T-helper 22 cell (primary cell): Measurements from ENCODE around the gene ZYX.
"Not testable (repeated sequence)": the region's sequence is repeated elsewhere in the genome, so short reads cannot be mapped to it uniquely, and the experiment has no call there.

Source experiments
- DNase-seq: peaks from one replicate; pipeline ENCODE4 v3.0.0-alpha.2; 2020; ENCODE audit warnings: low read depth

The ZYX gene

GRCh38 chr7:143417734-143418383 is 36.7 kb downstream of the ZYX start:
- no peak for DNase-seq

- no peak for DNase-seq
Observed at GRCh38 chr7:143418681-143419458, 37.7 kb downstream of the ZYX start.

- DNase-seq, result no peak
Observed at GRCh38 chr7:143419880-143420279, 38.7 kb downstream of the ZYX start.

GRCh38 chr7:143420624-143421023 is 39.5 kb downstream of the ZYX start:
- DNase-seq, result not testable (repeated sequence)

GRCh38 chr7:143422033-143422432 is 40.9 kb downstream of the ZYX start:
- DNase-seq, result no peak

GRCh38 chr7:143424476-143424875 is 43.3 kb downstream of the ZYX start:
- DNase-seq, result not testable (repeated sequence)

GRCh38 chr7:143426479-143427142 is 45.5 kb downstream of the ZYX start:
- no peak for DNase-seq

- no peak for DNase-seq
Observed at GRCh38 chr7:143429770-143430698, 48.9 kb downstream of the ZYX start.

GRCh38 chr7:143431109-143431508 is 50.0 kb downstream of the ZYX start:
- no peak for DNase-seq

GRCh38 chr7:143433759-143434158 is 52.6 kb downstream of the ZYX start:
- DNase-seq, result no peak

GRCh38 chr7:143434660-143435059 is 53.5 kb downstream of the ZYX start:
- DNase-seq, result no peak

GRCh38 chr7:143435266-143435665 is 54.1 kb downstream of the ZYX start:
- DNase-seq, result no peak

- DNase-seq, result no peak
Observed at GRCh38 chr7:143436325-143436946, 55.3 kb downstream of the ZYX start.

GRCh38 chr7:143437578-143437977 is 56.4 kb downstream of the ZYX start:
- no peak for DNase-seq

GRCh38 chr7:143439866-143440265 is 58.7 kb downstream of the ZYX start:
- DNase-seq, result no peak
